ENCODE data around the gene ASB6. TPM values are rescaled to one million over a fixed set of nuclear protein-coding genes. Genes with fewer than 3 reads are reported as not detected.
"Not testable (repeated sequence)": the region's sequence is repeated elsewhere in the genome, so short reads cannot be mapped to it uniquely, and the experiment has no call there.

Gene ASB6
- total RNA-seq, 1 donor from 2014 or later: 17.9 TPM

- DNase-seq: no peak
Measured at GRCh38 chr9:129666575-129666974, 24.6 kb upstream of the ASB6 start.

- DNase-seq: no peak
Measured at GRCh38 chr9:129665814-129666520, 24.0 kb upstream of the ASB6 start.

- peak; percentile 13 for DNase-seq
Measured at GRCh38 chr9:129665389-129665775, 23.4 kb upstream of the ASB6 start, which contains the start of gene PRRX2. TSS of gene PRRX2 (plus strand) at chr9:129665647. CDS start at chr9:129665868, 221 bp downstream.

DNA sequence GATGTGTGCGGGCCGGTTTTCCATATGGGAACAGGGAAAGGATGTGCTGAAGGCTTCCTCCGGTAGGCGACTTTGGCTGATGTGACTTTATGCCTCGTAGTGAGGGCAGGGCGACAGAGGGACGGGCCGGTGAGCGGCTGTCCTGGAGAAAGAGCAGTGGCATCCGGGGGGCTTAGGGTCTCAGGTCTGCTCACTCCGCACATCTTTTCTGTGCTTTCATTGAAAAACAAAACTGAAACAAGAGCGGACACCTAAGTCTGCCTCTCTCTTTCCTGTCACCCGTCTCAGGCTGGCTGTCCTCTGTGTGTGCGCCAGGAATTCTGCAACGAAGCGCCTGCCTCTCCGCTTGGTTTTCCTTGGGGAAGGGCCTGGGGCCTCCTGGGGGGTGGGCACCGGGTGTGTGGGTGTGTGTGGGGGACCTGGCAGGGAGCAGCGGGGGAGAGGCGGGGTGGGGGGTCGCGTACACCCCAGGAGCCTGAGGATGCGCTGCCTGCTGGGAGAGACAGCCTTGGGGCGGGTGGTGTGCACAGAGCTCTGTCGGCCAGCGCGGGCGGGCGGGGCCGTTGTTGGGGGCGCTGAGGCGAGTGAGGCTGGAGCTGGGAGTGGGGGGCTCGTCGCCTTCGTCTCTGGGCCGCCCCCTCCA is 22.9 kb upstream of the ASB6 start:
- DNase-seq: no peak

DNA sequence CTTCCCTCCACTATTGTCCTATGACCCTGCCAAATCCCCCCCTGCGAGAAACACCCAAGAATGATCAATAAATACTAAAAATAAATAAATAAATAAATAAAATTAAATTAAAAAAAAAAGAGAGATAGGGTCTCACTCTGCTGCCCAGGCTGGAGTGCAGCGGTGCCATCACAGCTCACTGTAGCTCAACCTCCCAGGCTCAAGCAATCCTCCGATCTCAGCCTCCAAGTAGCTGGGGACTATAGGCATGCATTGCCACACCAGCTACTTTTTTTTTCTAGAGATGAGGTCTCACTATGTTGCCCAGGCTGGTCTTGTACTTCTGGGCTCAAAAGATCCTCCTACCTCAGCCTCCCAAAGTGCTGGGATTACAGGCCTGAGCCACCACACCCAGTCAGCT is 20.3 kb upstream of the ASB6 start:
- not testable (repeated sequence) for DNase-seq

DNA sequence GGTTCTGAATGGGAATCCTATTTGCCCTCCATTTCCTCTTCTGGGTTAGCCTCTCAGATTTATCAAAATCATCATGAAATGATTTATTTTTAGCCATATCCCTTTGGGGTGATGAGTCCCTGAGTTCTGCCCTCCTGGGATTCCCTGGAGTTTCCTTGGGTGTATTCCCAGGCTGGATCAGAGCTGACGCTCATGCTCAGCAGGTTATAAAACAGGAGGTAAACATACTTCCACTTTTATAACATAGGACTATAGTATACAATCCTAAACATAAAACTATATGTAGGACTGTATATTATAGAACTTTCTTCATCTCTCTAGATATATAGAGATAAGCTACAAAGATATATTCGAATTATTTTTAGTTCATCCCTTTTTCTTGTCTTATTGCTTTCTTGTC is 19.1 kb upstream of the ASB6 start:
- no peak for DNase-seq

- DNase-seq: no peak
Measured at GRCh38 chr9:129656795-129657390, 14.9 kb upstream of the ASB6 start.

DNA sequence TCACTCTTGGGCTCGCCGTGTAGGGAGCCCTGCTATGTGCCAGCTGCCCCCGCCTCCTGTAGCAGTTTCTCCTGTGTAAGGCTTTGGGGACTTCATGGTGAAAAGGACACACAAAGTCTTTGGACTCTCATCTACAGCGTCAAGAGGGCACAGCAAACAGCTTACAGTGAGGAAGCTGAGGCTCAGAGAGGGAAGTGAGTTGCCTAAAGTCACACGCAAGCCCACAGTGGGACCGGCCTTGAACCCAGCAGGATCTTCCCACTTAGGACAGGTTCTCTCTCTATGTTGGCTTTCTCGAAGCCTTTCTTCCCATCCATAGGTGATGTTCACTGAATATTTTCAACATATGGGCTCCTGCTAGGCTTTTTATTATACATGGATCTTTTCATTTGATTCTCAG is 13.7 kb upstream of the ASB6 start:
- DNase-seq: no peak

- no peak for DNase-seq
Measured at GRCh38 chr9:129655154-129655553, 13.2 kb upstream of the ASB6 start.

GRCh38 chr9:129654554-129655040 is 12.6 kb upstream of the ASB6 start:
- no peak for DNase-seq

DNA sequence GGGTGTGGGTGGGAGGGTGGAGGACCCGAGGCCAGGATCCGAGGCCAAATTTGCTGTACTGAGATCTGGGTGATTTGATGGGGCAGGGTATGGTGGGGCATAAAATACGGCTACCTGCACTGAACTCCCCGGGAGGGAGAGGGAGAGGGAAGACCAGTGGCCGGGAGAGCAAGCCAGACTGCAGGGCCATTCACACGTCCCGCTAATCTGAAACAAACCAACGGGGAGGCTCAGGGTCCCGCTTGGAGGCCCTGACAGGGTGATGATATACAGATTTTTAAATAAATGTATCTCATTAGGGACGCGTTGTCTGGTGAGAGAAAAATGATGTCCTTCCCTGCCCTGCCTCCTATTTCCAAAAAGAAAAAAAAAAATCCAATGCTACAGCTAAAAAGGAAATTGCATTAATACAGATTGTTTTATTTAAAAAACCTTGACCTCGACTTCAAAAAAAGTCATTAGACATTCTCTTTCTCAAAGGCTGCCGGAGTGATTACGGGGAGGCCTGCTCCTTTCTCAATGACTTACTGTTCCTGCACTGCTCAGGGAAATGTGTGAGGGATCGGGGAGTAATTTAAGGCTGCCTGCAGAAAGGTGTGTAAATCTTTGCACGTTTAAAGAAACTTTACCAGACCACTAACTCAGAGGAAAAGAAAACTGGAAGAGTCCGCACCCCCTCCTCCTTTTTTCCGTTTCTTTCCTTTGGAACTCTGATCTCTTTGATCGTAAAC is 12.0 kb upstream of the ASB6 start:
- DNase-seq: no peak

DNA sequence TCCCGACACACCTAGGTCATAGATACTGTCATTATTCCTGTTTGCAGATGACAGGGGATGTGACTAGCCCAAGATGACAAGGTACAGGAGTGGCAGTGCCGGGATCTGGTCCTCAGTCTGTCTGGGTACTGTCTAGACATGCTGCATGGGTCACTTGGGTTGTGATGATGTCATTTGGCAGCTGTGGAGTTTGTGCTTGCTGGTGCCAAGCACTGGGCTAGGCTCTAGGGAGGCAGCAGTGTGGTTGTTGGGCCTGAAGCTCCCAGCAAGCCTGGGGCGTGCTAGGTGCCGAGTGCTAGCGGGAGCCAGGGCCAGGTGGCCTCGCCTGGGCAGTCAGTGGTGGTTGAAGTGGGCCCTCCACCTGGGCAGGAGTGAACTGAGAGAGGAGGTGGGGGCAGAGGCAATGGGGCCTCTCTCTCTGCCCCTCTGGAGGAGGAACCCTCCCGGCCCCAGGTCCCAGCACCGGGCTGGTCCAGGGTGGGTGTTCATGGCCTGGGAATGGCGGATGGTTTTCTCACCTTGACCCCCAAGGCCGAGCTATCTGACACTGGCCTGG is 8.8 kb upstream of the ASB6 start:
- DNase-seq: no peak

- DNase-seq: no peak
Measured at GRCh38 chr9:129649726-129650679, 8.1 kb upstream of the ASB6 start.

DNA sequence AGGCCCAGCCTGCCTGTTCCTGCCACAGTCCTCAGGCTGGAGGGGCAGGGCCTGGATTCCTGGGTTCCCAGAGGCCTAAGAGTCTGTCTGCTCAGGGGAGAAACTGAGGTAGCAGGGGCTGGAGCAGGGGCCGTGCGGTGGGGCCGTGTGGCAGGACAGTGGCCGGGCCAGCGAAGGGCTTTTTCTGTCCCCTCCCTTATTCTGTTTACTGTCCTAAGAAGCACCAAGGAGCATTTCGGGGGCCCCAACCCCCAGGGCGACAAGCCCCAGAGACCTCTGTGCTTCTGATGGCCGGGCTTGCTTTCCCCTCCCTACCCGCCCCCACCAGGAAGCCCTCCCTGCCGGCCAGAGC is 6.8 kb upstream of the ASB6 start:
- no peak for DNase-seq

DNA sequence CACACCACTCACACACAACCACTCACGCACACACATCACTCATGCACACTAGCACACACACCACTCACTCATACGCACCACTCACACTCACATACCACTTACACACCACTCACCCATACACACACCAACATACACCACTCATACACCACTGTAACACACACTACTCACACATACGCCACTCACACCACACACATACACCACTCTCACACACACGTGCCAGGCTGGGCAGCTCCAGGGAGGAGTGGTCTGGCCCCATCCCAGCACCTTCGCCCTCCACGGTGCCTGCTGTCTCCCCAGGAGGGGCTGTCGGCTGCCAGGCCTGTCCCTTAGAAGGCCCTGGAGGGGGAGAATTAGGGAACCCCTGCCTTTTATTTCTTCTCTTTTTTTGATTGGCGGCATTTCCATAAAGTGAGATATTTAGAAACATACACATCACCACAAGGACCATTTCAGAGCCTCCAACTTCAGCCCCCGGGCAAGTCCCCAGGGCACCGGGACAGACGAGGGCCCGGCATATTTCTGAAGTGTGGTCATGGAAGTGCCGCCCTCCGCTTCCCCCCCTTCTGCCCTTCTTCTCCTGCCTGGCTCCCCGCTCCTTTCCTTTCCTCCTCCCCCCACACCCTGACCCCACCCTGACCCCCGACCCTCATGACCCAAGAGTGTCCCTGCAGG is 6.3 kb upstream of the ASB6 start:
- no peak for DNase-seq

DNA sequence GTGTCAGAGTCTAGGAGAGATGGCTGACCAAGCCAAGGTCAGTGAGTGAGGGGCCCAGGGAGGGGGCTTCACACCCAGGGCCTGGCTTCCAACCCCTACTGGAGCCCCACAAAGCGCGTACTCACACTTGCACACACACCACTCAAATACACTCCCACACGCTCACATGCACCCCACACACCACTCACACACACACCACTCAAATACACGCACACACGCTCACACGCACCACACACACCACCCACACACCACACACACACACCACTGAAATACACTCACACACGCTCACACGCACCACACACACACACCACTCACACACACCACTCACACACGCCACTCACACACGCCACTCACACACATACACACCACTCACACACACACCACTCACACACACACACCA is 5.7 kb upstream of the ASB6 start:
- DNase-seq: no peak

DNA sequence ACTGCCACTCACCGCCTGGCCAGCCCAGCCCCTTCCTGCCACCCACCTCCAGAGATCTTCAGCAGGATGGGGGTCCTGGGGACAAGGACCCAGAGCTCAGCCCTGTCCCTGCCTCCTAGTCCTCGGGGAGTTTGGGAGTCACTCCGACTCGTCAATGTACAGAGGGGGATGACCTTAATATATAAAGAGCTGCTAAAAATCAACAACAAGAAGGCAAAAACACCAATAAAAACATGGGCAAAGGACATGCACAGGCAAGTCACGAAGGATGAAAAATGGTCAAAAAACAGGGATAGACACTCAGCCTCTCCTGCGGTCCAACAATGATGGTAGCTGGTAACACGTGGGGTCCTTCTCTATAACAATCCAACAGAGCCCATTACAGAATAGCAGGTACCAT is 4.7 kb upstream of the ASB6 start:
- DNase-seq: no peak

DNA sequence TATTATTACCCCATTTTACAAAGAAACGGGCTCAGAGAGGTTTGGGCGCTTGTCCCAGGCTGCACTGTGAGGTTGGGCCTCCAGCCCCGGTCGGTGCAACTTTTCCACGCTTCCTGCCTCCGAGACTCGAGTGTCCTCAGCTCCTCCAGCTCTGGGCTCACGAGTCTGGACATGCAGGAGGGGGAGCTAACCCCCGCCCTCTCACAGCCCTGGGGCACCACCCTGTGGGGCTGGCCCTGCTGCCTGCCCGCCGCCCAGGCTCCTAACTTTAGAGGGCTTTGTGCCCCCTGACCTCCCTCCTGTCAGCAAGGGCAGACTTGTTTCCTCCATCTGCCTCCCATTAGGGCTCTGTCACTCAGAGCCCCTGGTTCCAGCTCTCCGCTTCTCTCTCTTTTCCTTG is 4.3 kb upstream of the ASB6 start:
- DNase-seq: no peak

- DNase-seq: no peak
Measured at GRCh38 chr9:129644902-129645301, 3.0 kb upstream of the ASB6 start.

DNA sequence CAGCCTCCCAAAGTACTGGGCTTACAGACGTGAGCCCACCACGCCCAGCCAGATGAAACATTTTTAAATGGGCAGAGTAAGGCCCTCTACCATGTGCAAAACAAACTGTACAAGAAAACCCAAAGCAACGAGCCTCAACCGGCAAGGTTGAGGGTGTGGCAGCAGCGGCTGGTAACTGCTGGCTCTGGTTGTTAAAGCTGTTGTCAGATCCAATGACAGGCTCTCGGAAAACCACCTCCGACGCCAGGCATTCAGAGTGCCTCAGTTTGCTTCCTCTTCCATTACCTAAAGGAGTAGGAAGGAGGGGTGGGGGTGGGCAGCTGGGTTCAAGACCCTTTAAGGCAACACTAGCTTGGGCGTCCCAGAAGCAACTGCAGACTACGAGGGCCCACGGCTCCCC is 2.4 kb upstream of the ASB6 start:
- DNase-seq: no peak

DNA sequence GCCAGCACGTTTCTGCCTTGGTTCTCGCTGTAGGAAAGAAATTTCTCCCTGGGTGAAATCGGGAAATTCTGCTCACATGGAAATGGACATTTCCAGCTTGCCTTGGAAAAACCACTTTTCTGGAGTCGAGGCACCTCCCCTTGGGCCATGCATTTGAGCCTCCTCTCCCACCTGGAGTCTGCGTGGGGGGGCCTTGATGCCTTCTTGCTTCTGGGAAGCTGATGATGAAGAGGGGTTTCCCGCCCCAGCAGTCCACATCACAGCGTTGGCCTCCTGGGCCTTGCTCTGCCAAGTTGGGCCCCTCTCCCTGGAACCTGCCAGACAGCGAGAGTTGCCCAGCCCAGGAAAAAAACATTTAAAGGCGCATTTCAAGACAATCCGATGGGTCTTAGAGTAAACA is 1.8 kb upstream of the ASB6 start:
- DNase-seq: no peak
